Mesothelial cell of epicardium (in vitro differentiated cells): ENCODE measurements around the gene UBE2E1. TPM values are rescaled to one million over a fixed set of nuclear protein-coding genes. Genes with fewer than 3 reads are reported as not detected.

ENCODE experiments used
- DNase-seq, 2 experiments: peaks; one replicate each; pipeline ENCODE4 v3.0.0; 2021; ENCODE audit warnings: low spot score in 2 of 2; ENCODE audit not compliant: unreplicated experiment in 2 of 2
- H3K27ac Mint-ChIP-seq: 2 replicates; pipeline ENCODE4 v1.8.0; 2021; ENCODE audit warnings: mixed read lengths
- H3K27me3 Mint-ChIP-seq: 2 replicates; pipeline ENCODE4 v1.8.0; 2021; ENCODE audit warnings: low read depth, mixed read lengths
- H3K36me3 Mint-ChIP-seq: 2 replicates; pipeline ENCODE4 v1.8.0; 2021; ENCODE audit warnings: mixed read lengths
- H3K4me1 Mint-ChIP-seq: 2 replicates; pipeline ENCODE4 v1.8.0; 2021; ENCODE audit warnings: mixed read lengths
- H3K4me3 Mint-ChIP-seq: 2 replicates; pipeline ENCODE4 v1.8.0; 2021; ENCODE audit warnings: mild to moderate bottlenecking, moderate library complexity, mixed read lengths
- H3K9me3 Mint-ChIP-seq: 2 replicates; pipeline ENCODE4 v1.8.0; 2021; ENCODE audit warnings: mixed read lengths
- CTCF ChIP-seq: fragments of 200-600 bp; sonication (generic); IDR thresholded peaks from one replicate; pipeline ENCODE4 v1.5.0; 2021; ENCODE audit warnings: antibody characterized with exemption; ENCODE audit not compliant: unreplicated experiment
- total RNA-seq: library from RNA; stranded (reverse); gene quantifications from 3 replicates; pipeline ENCODE4 v1.2.1, GENCODE V29; 2021

The UBE2E1 gene
- total RNA-seq, 1 donor from 2014 or later = 89.9 TPM

- Mint-ChIP-seq H3K4me3 (no peak overlapping the region), H3K4me1 (peaks cover 11% of the 10 kb centered on the region), H3K27me3 (no peaks in the 10 kb centered on the region), H3K36me3 (no peaks in the 10 kb centered on the region), H3K9me3 (no peaks in the 10 kb centered on the region), H3K27ac (no peak overlapping the region)
- DNase-seq = no peak
- TF ChIP-seq CTCF = no peak
Observed at GRCh38 chr3:23761440-23761896, 44.3 kb upstream of the UBE2E1 start.

- Mint-ChIP-seq H3K4me3 (no peak overlapping the region), H3K9me3 (no peaks in the 10 kb centered on the region), H3K27ac (no peak overlapping the region), H3K36me3 (no peaks in the 10 kb centered on the region), H3K27me3 (no peaks in the 10 kb centered on the region), H3K4me1 (peaks cover 10% of the 10 kb centered on the region)
- no peak for DNase-seq
- TF ChIP-seq CTCF = no peak
Observed at GRCh38 chr3:23762214-23762613, 43.5 kb upstream of the UBE2E1 start.

GRCh38 chr3:23762759-23763477, 42.8 kb upstream of the UBE2E1 start:
- Mint-ChIP-seq H3K4me3 (peak overlapping the region; percentile 41), H3K27ac (peak overlapping the region; percentile 89), H3K9me3 (no peaks in the 10 kb centered on the region), H3K36me3 (no peaks in the 10 kb centered on the region), H3K27me3 (no peaks in the 10 kb centered on the region), H3K4me1 (peaks cover 10% of the 10 kb centered on the region)
- no peak for DNase-seq
- no peak for TF ChIP-seq CTCF

GRCh38 chr3:23764407-23764806, 41.3 kb upstream of the UBE2E1 start:
- H3K36me3 Mint-ChIP-seq = no peaks in the 10 kb centered on the region
- no peaks in the 10 kb centered on the region for H3K9me3 Mint-ChIP-seq
- H3K4me3 Mint-ChIP-seq = no peak overlapping the region
- no peak for TF ChIP-seq CTCF
- H3K27me3 Mint-ChIP-seq = no peaks in the 10 kb centered on the region
- no peak for DNase-seq
- no peak overlapping the region for H3K27ac Mint-ChIP-seq
- H3K4me1 Mint-ChIP-seq = peaks cover 10% of the 10 kb centered on the region

GRCh38 chr3:23767546-23767945, 38.2 kb upstream of the UBE2E1 start:
- Mint-ChIP-seq H3K4me1 (peaks cover 8% of the 10 kb centered on the region), H3K36me3 (no peaks in the 10 kb centered on the region), H3K4me3 (no peak overlapping the region), H3K9me3 (no peaks in the 10 kb centered on the region), H3K27me3 (no peaks in the 10 kb centered on the region), H3K27ac (no peak overlapping the region)
- no peak for DNase-seq
- TF ChIP-seq CTCF = no peak
